ACHN (cell line): ENCODE results near the gene SATL1.
A peak's percentile ranks its signal among the peaks of the same experiment; 100 is the strongest.
"Not testable (repeated sequence)": the region's sequence is repeated elsewhere in the genome, so short reads cannot be mapped to it uniquely, and the experiment has no call there.

ENCODE experiments used
- DNase-seq: peaks from one replicate; pipeline ENCODE4 v3.0.0-alpha.2; 2015
- in situ Hi-C: cut with HindIII; loops from 2 replicates; pipeline ENCODE4 v1.10.0; 2017; ENCODE audit warnings: low sequenced_read_pairs, low pct_ligation_motif_present, low pct_unique_long_range_greater_than_20kb

Gene SATL1

DNA sequence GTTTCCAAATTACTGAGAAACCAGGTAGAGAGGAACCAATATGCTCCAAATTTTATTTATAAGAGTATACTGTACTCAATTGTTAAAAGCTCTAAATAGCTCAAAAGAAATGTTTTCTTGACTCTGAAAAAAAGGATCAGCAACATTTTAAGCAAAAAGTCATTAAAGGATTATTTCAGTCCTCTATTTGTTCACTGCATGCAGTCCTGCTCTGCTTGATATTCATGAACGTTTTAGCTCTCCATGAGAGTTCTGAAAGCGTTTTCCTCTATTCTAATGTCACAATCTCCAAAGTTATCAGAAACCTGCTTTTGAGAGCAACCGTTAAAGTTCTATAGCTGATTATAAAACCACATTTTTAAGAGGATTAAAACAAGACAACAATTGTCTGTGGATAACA is 129.4 kb downstream of the SATL1 start:
- no peak for DNase-seq
- in situ Hi-C loops, result no loop called here

DNA sequence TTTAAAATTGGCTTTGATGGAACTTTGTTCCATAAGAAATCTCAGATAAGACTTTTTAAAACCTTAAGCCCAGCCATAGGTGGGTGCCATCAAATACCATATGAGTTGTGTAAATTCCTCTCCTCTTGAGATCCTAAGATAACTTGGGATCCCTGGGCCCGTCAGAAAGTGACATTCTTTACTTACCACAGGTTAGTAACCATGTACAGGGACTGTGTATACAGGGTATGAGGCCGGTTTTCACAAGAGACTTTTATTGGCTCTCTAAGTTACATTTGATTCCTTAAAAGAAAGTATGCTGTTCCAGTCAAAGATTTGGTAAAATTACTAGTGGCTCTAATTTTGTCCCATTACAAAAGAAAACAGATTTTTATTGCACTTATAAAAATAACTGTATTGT is 129.8 kb downstream of the SATL1 start:
- in situ Hi-C loops, result no loop called here
- DNase-seq, result no peak

DNA sequence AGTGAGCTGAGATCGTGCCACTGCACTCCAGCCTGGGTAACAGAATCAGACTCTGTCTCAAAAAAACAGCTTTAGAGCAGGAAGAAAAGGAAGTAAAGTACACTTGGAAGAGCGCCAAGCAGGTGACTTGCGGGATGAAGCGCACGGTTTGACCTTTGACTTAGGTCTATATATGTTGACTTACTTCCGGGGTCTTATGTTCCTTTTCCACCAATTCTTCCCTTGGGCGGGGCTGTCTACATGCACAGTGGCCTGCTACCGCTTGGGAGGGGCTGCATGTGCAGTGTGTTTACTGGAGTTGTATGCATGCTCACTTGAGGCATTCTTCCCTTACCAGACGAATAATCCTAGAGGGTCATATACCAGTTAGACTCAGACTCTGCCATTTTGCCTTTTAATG is 131.3 kb downstream of the SATL1 start:
- no peak for DNase-seq
- in situ Hi-C loops, result no loop called here

DNA sequence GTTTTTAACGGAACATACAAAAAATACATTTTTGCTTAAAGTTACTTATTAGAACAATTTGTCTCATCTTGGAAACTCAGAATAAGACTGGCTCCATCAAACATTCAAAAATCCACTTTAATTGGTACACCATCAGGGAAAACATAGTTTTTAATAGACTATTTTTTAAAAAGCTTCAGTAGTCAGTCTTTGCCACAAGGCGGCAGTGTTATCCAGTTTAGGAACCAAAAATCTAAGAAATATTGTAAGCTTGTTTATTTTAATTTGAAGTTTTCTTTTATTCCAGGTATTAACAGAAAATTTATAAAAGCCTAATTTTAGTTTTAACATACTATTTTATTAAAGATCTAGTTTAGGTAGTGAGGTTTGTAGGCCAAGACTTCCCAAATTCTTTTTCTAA is 132.2 kb downstream of the SATL1 start:
- in situ Hi-C loops, result no loop called here
- DNase-seq, result peak; percentile 1

DNA sequence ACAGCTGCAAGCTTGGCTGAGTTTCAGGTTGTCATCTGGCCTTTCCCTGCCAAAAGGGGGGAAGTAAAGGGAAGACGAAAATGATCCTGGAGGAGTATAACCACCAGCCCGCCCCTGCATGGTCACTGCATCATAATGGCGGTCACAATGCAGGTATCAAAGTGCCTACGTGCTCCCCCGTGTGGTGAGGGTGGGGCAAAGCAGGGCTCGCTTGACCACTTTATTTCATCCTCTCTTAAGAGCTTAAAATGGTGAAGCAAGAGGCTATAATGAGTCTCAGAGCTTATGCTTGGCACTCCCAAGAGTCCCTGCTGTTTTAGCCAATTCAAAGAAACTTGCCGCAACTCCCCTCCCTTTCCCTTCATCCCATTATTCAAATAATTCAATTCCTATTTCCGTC is 134.3 kb downstream of the SATL1 start:
- in situ Hi-C loops, result no loop called here
- peak; percentile 8 for DNase-seq

DNA sequence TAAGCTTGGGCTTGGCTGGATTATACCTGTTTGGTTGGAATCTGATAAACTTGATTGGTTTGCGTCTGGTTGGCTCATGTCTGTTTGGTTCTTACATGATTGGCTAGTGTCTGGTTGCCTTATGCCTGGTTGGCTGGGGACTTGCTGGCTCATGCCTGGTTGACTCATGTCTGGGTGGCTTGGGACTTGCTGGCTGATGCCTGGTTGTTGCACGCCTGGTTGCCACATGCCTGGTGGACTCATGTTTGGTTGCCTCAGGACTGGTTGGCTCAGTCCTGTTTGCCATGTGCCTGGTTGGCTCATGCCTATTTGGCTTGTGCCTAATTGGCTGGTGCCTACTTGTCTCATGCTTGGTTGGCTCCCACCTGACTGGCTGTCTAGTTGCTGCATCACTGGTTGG is 135.4 kb downstream of the SATL1 start:
- no peak for DNase-seq
- in situ Hi-C loops, result no loop called here

DNA sequence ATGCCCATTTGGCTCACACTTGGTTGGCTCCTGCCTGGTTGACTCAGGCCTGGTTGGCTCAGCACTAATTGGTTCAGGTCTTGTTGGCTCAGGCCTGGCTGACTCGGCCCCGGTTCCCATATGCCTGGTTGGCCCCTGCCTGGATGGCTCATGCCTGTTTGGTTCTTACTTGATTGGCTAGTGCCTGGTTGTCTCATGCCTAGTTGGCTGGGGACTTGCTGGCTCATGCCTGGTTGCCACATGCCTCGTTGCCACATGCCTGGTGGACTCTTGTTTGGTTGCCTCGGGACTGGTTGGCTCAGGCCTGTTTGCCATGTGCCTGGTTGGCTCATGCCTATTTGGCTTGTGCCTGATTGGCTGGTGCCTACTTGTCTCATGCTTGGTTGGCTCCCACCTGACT is 136.2 kb downstream of the SATL1 start:
- DNase-seq, result no peak
- in situ Hi-C loops, result no loop called here

DNA sequence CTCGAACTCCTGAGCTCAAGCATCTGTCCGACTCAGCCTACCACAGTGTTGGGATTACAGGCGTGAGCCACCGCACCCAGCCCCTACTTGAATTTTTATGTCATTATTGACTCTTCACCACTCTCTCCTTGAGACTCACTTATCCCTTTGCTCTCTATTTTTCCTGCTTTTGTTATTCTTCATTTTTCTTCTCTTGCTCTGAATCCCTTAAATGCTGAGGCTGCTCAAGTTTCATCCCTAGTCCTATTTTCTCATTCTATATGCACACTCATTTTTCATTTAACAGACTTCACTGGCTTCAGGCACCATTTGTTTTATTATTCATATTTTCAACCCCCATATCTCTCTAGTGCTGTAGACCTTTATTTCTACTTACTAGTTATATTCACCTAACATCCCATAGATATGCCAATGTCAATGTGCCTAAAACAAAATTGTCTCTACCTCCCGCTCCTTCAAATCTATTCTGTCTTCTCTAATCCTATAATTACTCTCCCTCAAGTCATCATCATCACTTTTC is 154.2 kb downstream of the SATL1 start:
- in situ Hi-C loops, result no loop called here
- no peak for DNase-seq

DNA sequence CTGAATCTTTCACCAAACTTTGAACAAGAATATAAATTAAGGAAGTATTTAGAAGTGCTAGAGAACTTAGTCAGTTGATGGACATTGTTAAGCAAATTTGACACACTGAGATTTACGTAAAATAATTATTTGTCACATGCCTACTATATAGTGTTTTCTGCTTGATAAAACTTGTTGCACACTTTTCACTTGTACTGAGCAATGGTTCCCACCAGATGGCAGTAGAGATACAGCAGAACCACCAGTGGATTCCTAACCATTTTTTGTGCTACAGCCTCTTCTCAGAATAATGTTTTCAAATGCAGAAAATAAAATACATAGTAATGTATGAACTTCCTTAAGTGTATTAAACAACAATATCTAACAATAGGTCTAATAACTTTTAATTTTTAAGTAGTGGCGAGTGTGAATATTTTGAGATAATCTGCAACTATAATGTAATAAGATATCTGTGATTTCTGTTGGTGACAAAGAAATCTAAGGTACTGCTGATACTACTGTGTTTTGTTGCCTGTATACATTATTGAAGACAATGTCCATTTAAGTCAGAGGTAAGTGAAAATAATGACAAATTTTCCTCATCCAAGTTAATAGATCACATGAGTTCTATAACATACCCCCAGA is 158.7 kb downstream of the SATL1 start:
- in situ Hi-C loops, result no loop called here
- peak; percentile 14 for DNase-seq

DNA sequence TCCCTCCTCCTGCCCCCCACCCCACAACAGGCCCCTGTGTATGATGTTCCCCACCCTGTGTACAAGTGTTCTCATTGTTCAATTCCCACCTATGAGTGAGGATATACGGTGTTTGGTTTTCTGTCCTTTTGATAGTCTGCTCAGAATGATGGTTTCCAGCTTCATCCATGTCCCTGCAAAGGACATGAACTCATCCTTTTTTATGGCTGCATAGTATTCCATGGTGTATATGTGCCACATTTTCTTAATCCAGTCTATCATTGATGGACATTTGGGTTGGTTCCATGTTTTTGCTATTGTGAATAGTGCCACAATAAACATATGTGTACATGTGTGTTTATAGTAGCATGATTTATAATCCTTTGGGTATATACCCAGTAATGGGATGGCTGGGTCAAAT is 166.3 kb downstream of the SATL1 start:
- DNase-seq, in situ Hi-C loops: not testable (repeated sequence)

DNA sequence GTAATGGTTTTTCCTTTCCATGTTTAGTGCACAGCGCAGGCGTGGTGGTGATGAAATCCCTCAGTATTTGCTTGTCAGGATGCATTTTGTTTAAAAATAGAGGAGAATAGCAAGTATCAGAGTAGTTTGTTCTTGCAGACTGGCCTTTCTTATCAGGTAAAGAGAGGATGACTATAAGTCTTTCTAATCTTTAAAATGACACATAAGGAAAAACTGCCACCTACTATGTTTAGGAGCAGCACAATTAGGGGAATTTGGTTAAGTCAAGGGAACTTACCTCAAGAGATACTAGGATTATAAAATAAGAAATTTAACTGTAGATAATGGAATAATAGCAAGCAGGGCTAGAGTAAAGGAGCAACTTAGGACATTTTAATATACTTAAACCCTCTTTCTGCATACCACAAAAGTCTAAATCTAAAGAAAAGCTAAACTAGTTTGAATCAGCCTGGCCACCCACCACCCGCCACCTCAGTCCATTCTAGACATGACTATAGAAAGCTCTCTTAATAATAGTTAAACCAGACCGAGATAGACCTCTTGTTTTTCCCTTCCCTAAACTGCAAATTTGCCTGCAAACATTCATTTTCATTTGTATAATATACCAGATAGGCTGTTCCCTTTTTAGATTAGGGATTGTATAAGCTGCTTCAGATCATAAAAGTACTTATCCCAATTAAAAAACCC is 177.9 kb downstream of the SATL1 start:
- DNase-seq, result no peak
- in situ Hi-C loops, result no loop called here

DNA sequence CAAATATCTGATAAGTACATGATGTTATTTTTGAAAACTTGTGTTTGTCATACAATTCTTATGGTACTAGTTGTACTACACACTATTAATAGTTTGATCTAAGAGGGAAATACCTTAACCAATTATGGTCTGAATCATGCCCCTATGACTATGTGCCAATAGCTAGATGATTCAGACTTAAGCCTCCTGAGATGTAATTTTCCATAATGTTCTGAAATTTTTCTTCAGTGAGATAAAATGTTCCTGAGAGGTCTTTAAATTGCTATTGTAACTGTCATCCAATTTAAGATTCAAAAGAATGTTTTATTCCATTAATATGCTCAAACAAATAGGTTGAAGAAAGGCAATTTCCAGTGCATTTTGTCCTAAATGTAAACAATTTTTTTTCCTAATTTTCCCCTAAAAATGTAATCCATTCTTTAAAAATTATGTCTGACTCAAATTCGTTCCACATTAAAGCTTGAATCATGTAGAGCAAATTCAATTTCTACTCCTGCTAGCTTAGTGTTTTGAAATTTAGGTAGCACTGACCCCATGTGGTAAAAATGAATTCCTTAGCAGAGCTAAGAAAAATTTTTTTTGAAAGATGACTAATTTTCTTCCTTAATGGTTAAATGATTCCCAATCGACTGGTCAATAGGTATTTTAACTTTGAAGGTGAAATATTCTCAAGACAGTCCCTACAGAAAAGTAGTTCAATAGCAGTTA is 190.8 kb downstream of the SATL1 start:
- in situ Hi-C loops, result no loop called here
- DNase-seq, result peak; percentile 40

DNA sequence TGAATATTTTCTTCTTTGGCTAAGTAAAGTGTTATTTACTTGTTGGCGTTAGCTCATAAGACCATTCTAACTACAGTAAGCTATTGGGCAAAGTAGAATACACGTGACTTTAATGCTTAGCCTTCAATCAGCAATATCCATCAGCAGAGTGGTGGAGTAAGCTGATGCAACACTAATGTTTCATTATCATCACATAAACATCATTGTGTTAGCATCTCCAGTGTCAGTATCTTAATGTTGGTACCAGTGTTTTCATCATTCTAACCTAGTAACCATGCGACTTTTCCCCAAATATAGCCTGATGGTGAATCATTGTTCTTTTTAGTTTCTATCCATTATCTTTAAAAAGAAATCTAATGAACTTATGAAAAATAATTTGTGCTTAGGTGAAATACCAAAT is 191.4 kb downstream of the SATL1 start:
- DNase-seq, result no peak
- in situ Hi-C loops, result no loop called here

DNA sequence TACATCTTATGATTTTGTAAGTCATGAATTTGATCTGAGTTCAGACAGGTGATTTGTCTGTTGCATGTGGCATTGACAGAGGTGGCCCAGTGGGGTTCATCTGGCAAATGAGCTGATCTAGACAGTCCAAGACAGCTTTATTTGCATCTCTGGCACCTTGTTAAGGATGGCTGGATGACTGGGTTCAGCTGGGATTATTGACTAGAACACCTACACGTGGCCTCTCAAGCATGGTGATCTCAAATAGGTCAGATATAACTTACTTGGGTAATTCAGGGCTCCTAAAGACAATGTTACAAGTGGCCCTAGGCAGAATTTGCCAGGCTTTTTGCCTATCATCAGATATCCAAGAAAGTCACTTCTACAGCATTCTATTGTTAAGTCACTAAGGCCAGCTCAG is 192.0 kb downstream of the SATL1 start:
- in situ Hi-C loops, result no loop called here
- no peak for DNase-seq
